ENCODE measurements around the gene DTNB.

DTNB gene

GRCh38 chr2:25389161-25389560 lies 284.2 kb downstream of the DTNB start (continued):
- TF ChIP-seq, protein P1, sequence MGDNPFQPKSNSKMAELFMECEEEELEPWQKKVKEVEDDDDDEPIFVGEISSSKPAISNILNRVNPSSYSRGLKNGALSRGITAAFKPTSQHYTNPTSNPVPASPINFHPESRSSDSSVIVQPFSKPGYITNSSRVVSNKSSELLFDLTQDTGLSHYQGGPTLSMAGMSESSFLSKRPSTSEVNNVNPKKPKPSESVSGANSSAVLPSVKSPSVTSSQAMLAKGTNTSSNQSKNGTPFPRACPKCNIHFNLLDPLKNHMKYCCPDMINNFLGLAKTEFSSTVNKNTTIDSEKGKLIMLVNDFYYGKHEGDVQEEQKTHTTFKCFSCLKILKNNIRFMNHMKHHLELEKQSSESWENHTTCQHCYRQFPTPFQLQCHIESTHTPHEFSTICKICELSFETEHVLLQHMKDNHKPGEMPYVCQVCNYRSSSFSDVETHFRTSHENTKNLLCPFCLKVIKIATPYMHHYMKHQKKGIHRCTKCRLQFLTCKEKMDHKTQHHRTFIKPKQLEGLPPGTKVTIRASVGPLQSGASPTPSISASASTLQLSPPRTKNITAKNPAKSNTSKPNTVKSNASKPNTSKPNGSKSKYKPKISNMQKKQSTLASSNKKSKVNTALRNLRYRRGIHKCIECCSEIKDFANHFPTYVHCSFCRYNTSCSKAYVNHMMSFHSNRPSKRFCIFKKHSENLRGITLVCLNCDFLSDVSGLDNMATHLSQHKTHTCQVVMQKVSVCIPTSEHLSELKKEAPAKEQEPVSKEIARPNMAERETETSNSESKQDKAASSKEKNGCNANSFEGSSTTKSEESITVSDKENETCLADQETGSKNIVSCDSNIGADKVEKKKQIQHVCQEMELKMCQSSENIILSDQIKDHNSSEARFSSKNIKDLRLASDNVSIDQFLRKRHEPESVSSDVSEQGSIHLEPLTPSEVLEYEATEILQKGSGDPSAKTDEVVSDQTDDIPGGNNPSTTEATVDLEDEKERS (tag by site-specific recombination; IDR thresholded peaks at IDR 0.05), result no peak
- TF ChIP-seq ELK4 (IDR thresholded peaks at IDR 0.05; ENCODE audit: borderline replicate concordance, low read depth, low read length), result no peak
- TF ChIP-seq, protein P2, sequence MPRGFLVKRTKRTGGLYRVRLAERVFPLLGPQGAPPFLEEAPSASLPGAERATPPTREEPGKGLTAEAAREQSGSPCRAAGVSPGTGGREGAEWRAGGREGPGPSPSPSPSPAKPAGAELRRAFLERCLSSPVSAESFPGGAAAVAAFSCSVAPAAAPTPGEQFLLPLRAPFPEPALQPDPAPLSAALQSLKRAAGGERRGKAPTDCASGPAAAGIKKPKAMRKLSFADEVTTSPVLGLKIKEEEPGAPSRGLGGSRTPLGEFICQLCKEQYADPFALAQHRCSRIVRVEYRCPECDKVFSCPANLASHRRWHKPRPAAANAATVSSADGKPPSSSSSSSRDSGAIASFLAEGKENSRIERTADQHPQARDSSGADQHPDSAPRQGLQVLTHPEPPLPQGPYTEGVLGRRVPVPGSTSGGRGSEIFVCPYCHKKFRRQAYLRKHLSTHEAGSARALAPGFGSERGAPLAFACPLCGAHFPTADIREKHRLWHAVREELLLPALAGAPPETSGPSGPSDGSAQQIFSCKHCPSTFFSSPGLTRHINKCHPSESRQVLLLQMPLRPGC (tag by site-specific recombination; IDR thresholded peaks at IDR 0.05), result no peak
- no peak for TF ChIP-seq ZNF707 (tag by site-specific recombination; IDR thresholded peaks at IDR 0.05)
- no peak for TF ChIP-seq ZNF791 (tag by site-specific recombination; IDR thresholded peaks at IDR 0.05)
- no peak for TF ChIP-seq ZNF148 (tag by site-specific recombination; IDR thresholded peaks at IDR 0.05; ENCODE audit: borderline replicate concordance)
- TF ChIP-seq ZNF561 (tag by site-specific recombination; IDR thresholded peaks at IDR 0.05; ENCODE audit: borderline replicate concordance), result no peak

GRCh38 chr2:25388491-25388890 lies 284.9 kb downstream of the DTNB start:
- H3K4me3 ChIP-seq (ENCODE audit: low read depth, low read length), result no peak overlapping the region
- H3K27ac ChIP-seq (ENCODE audit: extremely low read depth, low read depth, low read length), result no peak overlapping the region
- CTCF ChIA-PET, result interaction anchor here (1.4 kb wide), 2 partner anchors 11 to 27 kb away, joined by 3 to 6 read pairs; no protein-coding TSS in a partner anchor
- no peak for TF ChIP-seq ZNF133 (tag by site-specific recombination; IDR thresholded peaks at IDR 0.05)
- no peak for TF ChIP-seq ATF2 (tag by site-specific recombination; IDR thresholded peaks at IDR 0.05; ENCODE audit: low read depth)
- TF ChIP-seq ZNF791 (tag by site-specific recombination; IDR thresholded peaks at IDR 0.05), result no peak
- no peak for TF ChIP-seq OVOL3 (tag by site-specific recombination; IDR thresholded peaks at IDR 0.05)
- no peak for TF ChIP-seq SP3 (tag by site-specific recombination; IDR thresholded peaks at IDR 0.05)
- no peak for TF ChIP-seq ZNF248 (tag by site-specific recombination; IDR thresholded peaks at IDR 0.05)
- no peak for TF ChIP-seq ZNF18 (tag by site-specific recombination; IDR thresholded peaks at IDR 0.05)
- TF ChIP-seq, protein P3, sequence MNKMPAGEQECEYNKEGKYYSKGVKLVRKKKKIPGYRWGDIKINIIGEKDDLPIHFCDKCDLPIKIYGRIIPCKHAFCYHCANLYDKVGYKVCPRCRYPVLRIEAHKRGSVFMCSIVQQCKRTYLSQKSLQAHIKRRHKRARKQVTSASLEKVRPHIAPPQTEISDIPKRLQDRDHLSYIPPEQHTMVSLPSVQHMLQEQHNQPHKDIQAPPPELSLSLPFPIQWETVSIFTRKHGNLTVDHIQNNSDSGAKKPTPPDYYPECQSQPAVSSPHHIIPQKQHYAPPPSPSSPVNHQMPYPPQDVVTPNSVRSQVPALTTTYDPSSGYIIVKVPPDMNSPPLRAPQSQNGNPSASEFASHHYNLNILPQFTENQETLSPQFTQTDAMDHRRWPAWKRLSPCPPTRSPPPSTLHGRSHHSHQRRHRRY (tag by site-specific recombination; IDR thresholded peaks at IDR 0.05), result no peak
- no peak for TF ChIP-seq GLIS2 (tag by site-specific recombination; IDR thresholded peaks at IDR 0.05)
- no peak for TF ChIP-seq GLI4 (tag by site-specific recombination; IDR thresholded peaks at IDR 0.05)
- TF ChIP-seq ZNF768 (tag by site-specific recombination; IDR thresholded peaks at IDR 0.05), result no peak
- TF ChIP-seq HOXA7 (CRISPR knock-in tag; IDR thresholded peaks at IDR 0.05; ENCODE audit: borderline replicate concordance), result no peak
- no peak for TF ChIP-seq BCL11B (tag by site-specific recombination; IDR thresholded peaks at IDR 0.05; ENCODE audit: low read depth)
- TF ChIP-seq SCRT1 (tag by site-specific recombination; IDR thresholded peaks at IDR 0.05; ENCODE audit: borderline replicate concordance), result no peak
- no peak for TF ChIP-seq ZNF391 (tag by site-specific recombination; IDR thresholded peaks at IDR 0.05; ENCODE audit: borderline replicate concordance, low read depth)
- POLR2A ChIA-PET, result no interaction called here
- H3K36me3 ChIP-seq (ENCODE audit: control insufficient read depth in 2 of 2, insufficient read depth in 1 of 2, low read length in 2 of 2), result peaks cover 0 to 4% of the 10 kb centered on the region in 2 experiments; a peak in 1 of 3 replicates
- H3K4me1 ChIP-seq (ENCODE audit: control insufficient read depth, insufficient read depth, low read length), result no peaks in the 10 kb centered on the region
- H3K9me3 ChIP-seq (ENCODE audit: control insufficient read depth, insufficient read depth, low read depth, low read length), result no peaks in the 10 kb centered on the region
